GM21576 (cell line): ENCODE results near the gene UCK2.

ENCODE experiments used
- ATAC-seq: cut with Tn5 transposase; IDR thresholded peaks from one replicate; pipeline ENCODE4 v1.9.1; 2021; ENCODE audit warnings: mild to moderate bottlenecking, moderate library complexity; ENCODE audit not compliant: unreplicated experiment

The UCK2 gene

GRCh38 chr1:165897326-165898303 is 70.2 kb downstream of the UCK2 start:
- ATAC-seq, result peak; percentile 42

- ATAC-seq, result no peak
These were observed 71.4 kb downstream of the UCK2 start for GRCh38 chr1:165898837-165899236.

GRCh38 chr1:165899461-165899941 is 72.1 kb downstream of the UCK2 start:
- no peak for ATAC-seq

- no peak for ATAC-seq
These were observed 73.4 kb downstream of the UCK2 start for GRCh38 chr1:165900576-165901380.

DNA sequence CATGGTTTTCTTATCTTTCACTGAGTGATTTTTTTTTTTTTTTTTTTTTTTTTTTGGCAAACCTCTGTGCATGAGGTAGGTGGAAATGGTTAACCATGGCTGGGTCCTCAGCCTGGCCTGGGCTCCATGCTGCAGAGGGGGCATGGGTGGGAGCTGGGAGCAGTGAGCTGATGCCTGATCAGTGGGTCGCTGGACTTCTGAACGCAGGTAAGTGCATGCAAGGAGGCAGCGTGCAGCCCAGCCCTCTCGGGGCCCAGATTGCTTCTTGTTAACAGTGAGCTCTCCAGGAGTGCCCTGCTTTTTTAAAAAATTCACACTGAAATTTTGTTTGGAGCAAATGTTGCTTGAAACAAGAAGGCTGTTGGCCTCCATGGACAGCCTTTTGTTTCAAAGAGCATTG is 75.2 kb downstream of the UCK2 start:
- ATAC-seq, result no peak

GRCh38 chr1:165903672-165904071 is 76.3 kb downstream of the UCK2 start:
- ATAC-seq, result no peak

GRCh38 chr1:165904948-165905347 is 77.5 kb downstream of the UCK2 start:
- no peak for ATAC-seq

- ATAC-seq, result no peak
These were observed 78.4 kb downstream of the UCK2 start for GRCh38 chr1:165905853-165906252.

- ATAC-seq, result no peak
These were observed 79.9 kb downstream of the UCK2 start for GRCh38 chr1:165907256-165907857.

GRCh38 chr1:165910764-165911421 is 83.5 kb downstream of the UCK2 start:
- ATAC-seq, result no peak

GRCh38 chr1:165911609-165912281 is 84.3 kb downstream of the UCK2 start:
- ATAC-seq, result no peak

DNA sequence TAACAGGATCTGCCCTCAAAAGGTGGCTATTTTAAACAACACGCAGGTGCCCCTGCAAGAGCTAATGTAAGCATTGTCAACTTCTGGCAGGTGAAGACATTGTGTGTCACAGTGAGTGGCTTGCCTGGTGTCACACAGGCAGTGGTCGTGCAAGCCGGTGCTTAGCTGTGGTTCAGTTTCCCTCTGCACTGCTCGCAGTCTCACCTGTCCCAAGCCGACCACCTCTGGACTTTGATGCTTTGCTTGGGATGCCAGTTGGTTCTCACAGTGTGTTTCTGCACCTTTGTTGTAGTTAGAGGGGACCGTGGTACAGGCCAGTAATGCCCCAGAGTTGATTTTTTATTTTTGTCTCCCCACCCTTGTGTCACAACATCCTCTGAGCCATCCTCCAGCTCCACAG is 85.2 kb downstream of the UCK2 start:
- ATAC-seq, result no peak

DNA sequence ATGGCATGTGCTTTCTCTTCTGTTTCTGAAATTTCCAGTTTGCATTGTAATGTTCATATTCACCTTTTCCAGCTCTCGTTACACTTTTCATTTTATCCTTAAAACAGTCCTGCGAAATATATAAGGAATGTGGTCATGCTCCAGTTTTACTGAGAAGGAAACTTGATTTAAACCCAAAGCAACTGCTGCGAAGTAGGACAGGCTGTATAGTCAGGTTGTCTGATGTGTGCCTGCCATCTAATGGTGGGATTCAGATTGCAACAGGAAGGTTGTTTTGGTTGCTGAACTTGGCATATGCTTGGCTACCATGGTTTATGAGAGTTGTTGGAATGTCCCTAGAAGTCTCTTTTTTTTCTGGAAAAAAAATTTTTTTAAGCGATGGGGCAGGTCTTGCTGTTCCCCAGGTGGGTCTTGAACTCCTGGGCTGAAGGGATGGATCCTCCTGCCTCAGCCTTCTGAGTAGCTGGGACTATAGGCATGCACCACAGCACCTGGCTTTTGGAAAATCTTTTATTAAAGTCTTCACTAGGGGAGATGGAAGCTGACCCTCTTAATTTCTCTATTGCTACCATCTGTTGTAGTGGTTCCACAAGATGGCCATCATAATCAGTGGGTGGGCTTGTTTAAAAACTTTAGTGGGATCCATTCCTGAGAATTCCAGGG is 86.9 kb downstream of the UCK2 start:
- peak; percentile 76 for ATAC-seq

DNA sequence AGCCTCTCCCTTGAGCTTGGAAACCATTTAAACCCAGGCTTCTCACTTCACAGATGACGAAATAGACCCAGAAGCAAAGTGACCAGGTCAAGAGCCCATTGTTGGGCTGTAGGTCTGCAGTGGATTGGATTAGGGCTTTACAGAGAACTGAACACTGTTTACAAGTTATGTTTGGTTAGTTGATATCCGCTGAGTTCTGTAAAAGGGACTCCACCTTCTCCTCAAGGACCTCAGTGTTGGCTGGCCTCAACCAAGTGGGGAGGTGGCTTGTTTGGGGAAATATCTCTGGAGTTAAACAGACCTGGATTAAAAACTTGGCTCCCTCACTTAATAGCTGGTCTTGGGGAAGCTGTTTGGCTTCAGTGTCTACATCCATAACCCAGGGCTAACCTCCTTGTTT is 88.1 kb downstream of the UCK2 start:
- ATAC-seq, result no peak

- ATAC-seq, result no peak
These were observed 88.5 kb downstream of the UCK2 start for GRCh38 chr1:165915932-165916348.

GRCh38 chr1:165917166-165917565 is 89.8 kb downstream of the UCK2 start:
- ATAC-seq, result no peak

GRCh38 chr1:165924117-165924516 is 96.7 kb downstream of the UCK2 start:
- no peak for ATAC-seq

- no peak for ATAC-seq
These were observed 98.2 kb downstream of the UCK2 start for GRCh38 chr1:165925498-165926079.

DNA sequence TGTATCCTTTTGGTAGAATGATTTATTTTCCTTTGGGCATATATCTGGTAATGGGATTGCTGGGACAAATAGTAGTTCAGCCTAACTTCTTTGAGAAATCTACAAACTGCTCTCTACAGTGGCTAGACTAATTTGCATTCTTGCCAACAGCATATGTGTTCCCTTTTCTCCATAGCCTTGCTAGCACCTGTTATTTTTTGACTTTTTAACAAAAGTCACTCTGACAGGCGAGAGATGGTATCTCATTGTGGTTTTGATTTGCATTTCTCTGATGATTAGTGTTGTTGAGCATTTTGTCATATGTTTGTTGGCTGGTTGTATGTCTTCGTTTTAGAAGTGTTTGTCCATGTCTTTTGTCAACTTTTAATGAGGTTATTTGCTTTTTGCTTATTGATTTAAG is 99.8 kb downstream of the UCK2 start:
- ATAC-seq, result no peak
